Endothelial cell of hepatic sinusoid (primary cell): ENCODE measurements around the gene MRTFB.

Experiments used
- in situ Hi-C: cut with HindIII; loops from 2 replicates; pipeline ENCODE4 v1.10.0; 2017; ENCODE audit warnings: low sequenced_read_pairs

MRTFB gene

GRCh38 chr16:14128097-14128496, 57.0 kb downstream of the MRTFB start:
- in situ Hi-C loops = no loop called here

- in situ Hi-C loops = no loop called here
These were observed 58.4 kb downstream of the MRTFB start for GRCh38 chr16:14129502-14129901.

- in situ Hi-C loops = loop anchor here (5.0 kb wide), 1 partner anchor 55 kb away; no protein-coding TSS in a partner anchor
These were observed 60.9 kb downstream of the MRTFB start for GRCh38 chr16:14131774-14132695.

- in situ Hi-C loops = loop anchor here (5.0 kb wide), 1 partner anchor 55 kb away; no protein-coding TSS in a partner anchor
These were observed 61.6 kb downstream of the MRTFB start for GRCh38 chr16:14132696-14133048.

- in situ Hi-C loops = loop anchor here (5.0 kb wide), 1 partner anchor 53 kb away; no protein-coding TSS in a partner anchor
These were observed 62.8 kb downstream of the MRTFB start for GRCh38 chr16:14133907-14134306.

GRCh38 chr16:14135704-14136103, 64.6 kb downstream of the MRTFB start:
- in situ Hi-C loops = no loop called here

- in situ Hi-C loops = no loop called here
These were observed 68.8 kb downstream of the MRTFB start for GRCh38 chr16:14139872-14140271.

- in situ Hi-C loops = no loop called here
These were observed 69.8 kb downstream of the MRTFB start for GRCh38 chr16:14140923-14141322.

GRCh38 chr16:14146445-14146844, 75.3 kb downstream of the MRTFB start:
- in situ Hi-C loops = no loop called here

- in situ Hi-C loops = no loop called here
These were observed 76.9 kb downstream of the MRTFB start for GRCh38 chr16:14148016-14148415.

GRCh38 chr16:14148569-14148968, 77.5 kb downstream of the MRTFB start:
- in situ Hi-C loops = no loop called here

GRCh38 chr16:14150796-14151195, 79.7 kb downstream of the MRTFB start:
- in situ Hi-C loops = no loop called here

- in situ Hi-C loops = no loop called here
These were observed 80.3 kb downstream of the MRTFB start for GRCh38 chr16:14151256-14152030.

GRCh38 chr16:14155572-14156190, 84.6 kb downstream of the MRTFB start:
- in situ Hi-C loops = no loop called here

GRCh38 chr16:14164916-14165662, 94.0 kb downstream of the MRTFB start:
- in situ Hi-C loops = loop anchor here (5.0 kb wide), 2 partner anchors 52 to 53 kb away; no protein-coding TSS in a partner anchor

GRCh38 chr16:14168146-14168545, 97.0 kb downstream of the MRTFB start:
- in situ Hi-C loops = no loop called here

GRCh38 chr16:14172200-14172809, 101.2 kb downstream of the MRTFB start:
- in situ Hi-C loops = no loop called here

- in situ Hi-C loops = no loop called here
These were observed 104.0 kb downstream of the MRTFB start for GRCh38 chr16:14175086-14175485.

- in situ Hi-C loops = no loop called here
These were observed 106.6 kb downstream of the MRTFB start for GRCh38 chr16:14177704-14178103.

- in situ Hi-C loops = no loop called here
These were observed 108.0 kb downstream of the MRTFB start for GRCh38 chr16:14179116-14179515.
